OCI-LY7 (cell line): Measurements from ENCODE around the gene ZNF648. TPM values are rescaled to one million over a fixed set of nuclear protein-coding genes. Genes with fewer than 3 reads are reported as not detected.

Experiments
- BruUV-seq: library from RNA; stranded (reverse); fragments of 400-500 nt; replicated peaks from 2 replicates; lab custom pipeline; 2021; lab: Mats Ljungman, UMichigan
- CTCF ChIA-PET: fragments of 300-600 bp; sonication (Branson Sonifier 250); formaldehyde crosslinking; loops from one replicate; lab custom pipeline; 2022; ENCODE audit warnings: antibody characterized with exemption; ENCODE audit not compliant: unreplicated experiment; lab: Charles Lee
- POLR2A ChIA-PET: fragments of 300-600 bp; sonication (Branson Sonifier 250); formaldehyde crosslinking; loops from one replicate; lab custom pipeline; 2022; ENCODE audit warnings: antibody characterized with exemption; lab: Charles Lee
- DNase-seq: peaks from one replicate; pipeline ENCODE4 v3.0.0-alpha.2; 2015; ENCODE audit warnings: low spot score
- H2AFZ ChIP-seq: fragments of 200-600 bp; sonication (generic), shearing (Covaris generic); 2 replicates; pipeline ENCODE4 v1.6.1; 2014; ENCODE audit warnings: mild to moderate bottlenecking, antibody characterized with exemption, low read length, moderate library complexity
- H3K27ac ChIP-seq: fragments of 200-600 bp; sonication (generic); 2 replicates; pipeline ENCODE4 v1.5.1; 2014; ENCODE audit warnings: mixed run types, low read depth, mild to moderate bottlenecking, moderate library complexity, low read length, inconsistent platforms; ENCODE audit not compliant: poor library complexity, severe bottlenecking
- H3K36me3 ChIP-seq: fragments of 200-600 bp; sonication (generic); 2 replicates; pipeline ENCODE4 v1.6.1; 2014; ENCODE audit warnings: mild to moderate bottlenecking, antibody characterized with exemption, low read length, moderate library complexity, mixed read lengths; ENCODE audit not compliant: insufficient read depth
- H3K4me1 ChIP-seq: fragments of 200-600 bp; sonication (generic); 2 replicates; pipeline ENCODE4 v1.5.1; 2014; ENCODE audit warnings: mild to moderate bottlenecking, low read length; ENCODE audit not compliant: insufficient read depth, poor library complexity, severe bottlenecking
- H3K4me2 ChIP-seq: fragments of 200-600 bp; sonication (generic); 2 replicates; pipeline ENCODE4 v1.6.1; 2014; ENCODE audit warnings: mild to moderate bottlenecking, low read length
- H3K4me3 ChIP-seq: fragments of 200-600 bp; sonication (generic); 2 replicates; pipeline ENCODE4 v1.5.1; 2014; ENCODE audit warnings: mild to moderate bottlenecking, low read depth, low read length; ENCODE audit not compliant: poor library complexity, severe bottlenecking
- H3K79me2 ChIP-seq: fragments of 200-600 bp; sonication (generic); 2 replicates; pipeline ENCODE4 v1.6.1; 2016; ENCODE audit warnings: low read depth, mild to moderate bottlenecking, low read length, moderate library complexity, mixed read lengths; ENCODE audit not compliant: insufficient read depth
- H3K9me2 ChIP-seq: fragments of 200-600 bp; sonication (generic); 2 replicates; pipeline ENCODE4 v1.6.1; 2016; ENCODE audit warnings: mild to moderate bottlenecking, low read length, mixed read lengths; ENCODE audit not compliant: insufficient read depth
- H3K9me3 ChIP-seq: fragments of 200-600 bp; sonication (generic); 2 replicates; pipeline ENCODE4 v1.6.1; 2014; ENCODE audit warnings: mild to moderate bottlenecking, mixed run types, low read length, mixed read lengths
- H4K20me1 ChIP-seq: fragments of 200-600 bp; sonication (generic); 2 replicates; pipeline ENCODE4 v1.6.1; 2014; ENCODE audit warnings: mild to moderate bottlenecking, antibody characterized with exemption, low read length, moderate library complexity, mixed read lengths; ENCODE audit not compliant: insufficient read depth
- EZH2phosphoT487 ChIP-seq: fragments of 200-600 bp; sonication (generic); IDR thresholded peaks from 2 replicates; pipeline ENCODE4 v1.6.1; 2018; ENCODE audit warnings: low read depth, borderline replicate concordance, mild to moderate bottlenecking, mixed run types, antibody characterized with exemption, low read length, moderate library complexity, mixed read lengths
- intact Hi-C: fragments of 100-400 bp; cut with micrococcal nuclease; formaldehyde crosslinking; loops from one replicate; pipeline ENCODE4 v1.10.0; 2022; ENCODE audit not compliant: unreplicated experiment
- total RNA-seq, 2 experiments: library from RNA; depleted of rRNA in 1 of 2; stranded (reverse); fragments of >200 nt in 1 of 2; shearing (Covaris generic) in 1 of 2; gene quantifications; 2 replicates each; pipeline ENCODE4 v1.2.3, GENCODE V29; 2014 to 2022
- TF ChIP-seq, protein P1 (sequence below): fragments of 200-600 bp; sonication (generic); conservative IDR thresholded peaks from 2 replicates; pipeline ENCODE4 v1.5.1; 2014; ENCODE audit warnings: mild to moderate bottlenecking, antibody characterized with exemption, low read length, moderate library complexity, mixed read lengths

The ZNF648 gene
- total RNA-seq, 2 experiments from 2014 or later: not detected

DNA sequence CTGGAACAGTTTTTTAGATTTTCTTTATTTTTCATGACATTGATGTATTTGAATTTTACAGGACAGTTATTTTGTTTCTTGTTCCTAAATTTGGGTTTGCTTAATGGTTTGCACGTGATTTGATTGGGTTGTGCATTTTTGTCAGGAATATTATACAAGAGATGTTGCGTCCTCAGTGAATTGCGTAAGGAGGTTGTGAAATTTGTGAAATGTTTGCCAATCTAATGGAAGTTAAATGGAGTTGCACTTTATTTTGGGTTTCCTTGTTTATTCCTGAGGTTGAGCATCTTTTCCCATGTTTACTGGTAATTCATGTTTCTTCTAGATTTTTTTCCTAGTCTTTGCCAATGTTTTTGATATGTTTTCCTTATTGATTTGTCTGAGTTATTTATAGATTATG is 19.9 kb downstream of the ZNF648 start:
- H2AFZ ChIP-seq: no peak overlapping the region
- H3K27ac ChIP-seq: no peak overlapping the region
- DNase-seq: no peak
- no peak overlapping the region for H3K4me3 ChIP-seq
- no peaks in the 10 kb centered on the region for H3K9me2 ChIP-seq
- intact Hi-C loops: no loop called here
- H3K9me3 ChIP-seq: no peaks in the 10 kb centered on the region
- no peaks in the 10 kb centered on the region for H3K36me3 ChIP-seq
- no peaks in the 10 kb centered on the region for H3K79me2 ChIP-seq
- ChIA-PET CTCF (no interaction called here), POLR2A (no interaction called here)
- no peak for TF ChIP-seq EZH2phosphoT487
- TF ChIP-seq, protein P1, sequence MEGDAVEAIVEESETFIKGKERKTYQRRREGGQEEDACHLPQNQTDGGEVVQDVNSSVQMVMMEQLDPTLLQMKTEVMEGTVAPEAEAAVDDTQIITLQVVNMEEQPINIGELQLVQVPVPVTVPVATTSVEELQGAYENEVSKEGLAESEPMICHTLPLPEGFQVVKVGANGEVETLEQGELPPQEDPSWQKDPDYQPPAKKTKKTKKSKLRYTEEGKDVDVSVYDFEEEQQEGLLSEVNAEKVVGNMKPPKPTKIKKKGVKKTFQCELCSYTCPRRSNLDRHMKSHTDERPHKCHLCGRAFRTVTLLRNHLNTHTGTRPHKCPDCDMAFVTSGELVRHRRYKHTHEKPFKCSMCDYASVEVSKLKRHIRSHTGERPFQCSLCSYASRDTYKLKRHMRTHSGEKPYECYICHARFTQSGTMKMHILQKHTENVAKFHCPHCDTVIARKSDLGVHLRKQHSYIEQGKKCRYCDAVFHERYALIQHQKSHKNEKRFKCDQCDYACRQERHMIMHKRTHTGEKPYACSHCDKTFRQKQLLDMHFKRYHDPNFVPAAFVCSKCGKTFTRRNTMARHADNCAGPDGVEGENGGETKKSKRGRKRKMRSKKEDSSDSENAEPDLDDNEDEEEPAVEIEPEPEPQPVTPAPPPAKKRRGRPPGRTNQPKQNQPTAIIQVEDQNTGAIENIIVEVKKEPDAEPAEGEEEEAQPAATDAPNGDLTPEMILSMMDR: no peak
- no peak overlapping the region for H3K4me2 ChIP-seq
- H3K4me1 ChIP-seq: no peaks in the 10 kb centered on the region
- BruUV-seq: no TSS peak
- H4K20me1 ChIP-seq: no peaks in the 10 kb centered on the region

DNA sequence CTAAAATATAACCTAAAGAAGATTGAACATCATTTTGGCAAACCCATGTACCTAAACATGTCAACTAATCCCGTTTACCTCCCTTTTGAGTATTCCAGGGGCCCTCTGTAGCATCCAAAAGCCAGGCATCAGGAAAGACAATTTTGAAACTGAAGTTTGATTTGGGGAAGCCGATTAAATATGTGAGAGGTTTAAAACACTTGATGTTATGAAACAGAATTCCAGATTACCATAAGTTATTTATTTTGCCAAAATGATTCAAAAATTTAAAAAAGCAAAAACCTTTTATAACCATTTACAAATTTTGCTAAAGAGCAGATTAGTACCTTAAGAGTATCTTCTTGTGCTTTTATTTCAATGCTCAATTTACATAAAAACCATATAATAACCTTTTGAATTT is 23.3 kb downstream of the ZNF648 start:
- BruUV-seq: no TSS peak
- Histone ChIP-seq H4K20me1 (no peaks in the 10 kb centered on the region), H3K9me2 (no peaks in the 10 kb centered on the region), H2AFZ (no peak overlapping the region), H3K4me2 (no peak overlapping the region), H3K27ac (no peak overlapping the region), H3K4me3 (no peak overlapping the region), H3K79me2 (no peaks in the 10 kb centered on the region), H3K9me3 (no peaks in the 10 kb centered on the region), H3K4me1 (no peaks in the 10 kb centered on the region), H3K36me3 (no peaks in the 10 kb centered on the region)
- intact Hi-C loops: no loop called here
- no peak for DNase-seq
- ChIA-PET POLR2A (no interaction called here), CTCF (no interaction called here)
- no peak for TF ChIP-seq EZH2phosphoT487
- TF ChIP-seq, protein P1: no peak

DNA sequence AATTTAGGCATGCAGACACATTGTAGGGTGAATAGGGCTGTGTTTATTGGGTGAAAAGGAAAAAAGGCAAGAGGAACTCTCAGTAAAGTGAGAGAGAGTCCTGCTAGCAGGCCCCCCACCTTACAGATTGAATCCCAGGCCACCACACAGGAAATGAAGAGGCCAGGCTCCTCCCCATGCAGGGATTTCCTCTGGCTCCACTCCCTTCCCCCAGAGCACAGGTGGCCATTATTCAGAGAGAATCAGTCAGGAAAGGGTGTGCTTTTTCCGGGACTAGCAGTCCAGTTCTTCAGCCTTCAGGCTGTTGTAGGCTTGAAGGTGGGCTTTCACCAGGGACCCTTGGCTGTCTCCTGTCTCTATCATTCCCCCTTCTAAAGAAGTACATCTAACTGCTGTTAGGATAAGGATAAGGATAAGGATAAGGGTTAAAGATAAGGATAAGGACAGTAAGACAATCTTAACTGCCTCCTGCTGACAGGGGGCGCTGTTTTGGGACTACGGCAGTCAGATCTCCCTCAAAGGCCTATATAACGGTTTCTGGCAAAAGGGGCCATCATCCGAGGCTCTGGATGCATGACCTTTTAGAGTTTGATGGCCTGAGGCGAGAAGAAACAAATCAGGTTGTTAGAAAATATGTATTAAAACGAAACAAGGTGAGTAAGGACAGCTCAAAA is 26.3 kb downstream of the ZNF648 start:
- H3K4me3 ChIP-seq: no peak overlapping the region
- DNase-seq: peak; percentile 10
- ChIA-PET POLR2A (no interaction called here), CTCF (no interaction called here)
- no TSS peak for BruUV-seq
- no peaks in the 10 kb centered on the region for H4K20me1 ChIP-seq
- no peak overlapping the region for H3K4me2 ChIP-seq
- H3K9me3 ChIP-seq: no peaks in the 10 kb centered on the region
- TF ChIP-seq EZH2phosphoT487: no peak
- TF ChIP-seq, protein P1: peak; percentile 75
- no peaks in the 10 kb centered on the region for H3K36me3 ChIP-seq
- H3K9me2 ChIP-seq: no peaks in the 10 kb centered on the region
- H3K4me1 ChIP-seq: peaks cover 1% of the 10 kb centered on the region
- no peak overlapping the region for H2AFZ ChIP-seq
- H3K79me2 ChIP-seq: no peaks in the 10 kb centered on the region
- intact Hi-C loops: no loop called here
- H3K27ac ChIP-seq: no peak overlapping the region
